ENCODE data around the gene ALDH1A1.

DNA sequence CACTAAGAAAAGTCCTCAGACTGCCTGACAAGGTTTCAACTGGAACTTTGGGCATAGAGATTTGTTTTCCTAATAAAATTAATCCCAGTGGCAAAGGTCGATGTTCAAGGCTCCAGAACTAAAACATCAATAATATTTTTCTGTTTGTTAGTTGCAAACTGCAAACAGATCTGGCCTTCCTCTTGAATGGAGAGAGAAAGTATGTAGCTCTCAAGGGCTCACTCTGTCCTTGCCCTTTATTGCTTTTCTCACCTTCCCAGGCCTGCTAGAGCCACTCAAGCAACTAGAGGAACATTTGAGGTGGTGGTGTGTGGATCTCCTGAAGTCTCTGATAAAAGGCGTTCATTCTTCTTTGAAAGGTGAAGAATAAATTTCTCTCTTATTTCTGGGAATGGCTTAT is 16.6 kb downstream of the ALDH1A1 start:
- TF ChIP-seq POLR2A (IDR thresholded peaks at IDR 0.05): no peak
- TF ChIP-seq, protein P1, sequence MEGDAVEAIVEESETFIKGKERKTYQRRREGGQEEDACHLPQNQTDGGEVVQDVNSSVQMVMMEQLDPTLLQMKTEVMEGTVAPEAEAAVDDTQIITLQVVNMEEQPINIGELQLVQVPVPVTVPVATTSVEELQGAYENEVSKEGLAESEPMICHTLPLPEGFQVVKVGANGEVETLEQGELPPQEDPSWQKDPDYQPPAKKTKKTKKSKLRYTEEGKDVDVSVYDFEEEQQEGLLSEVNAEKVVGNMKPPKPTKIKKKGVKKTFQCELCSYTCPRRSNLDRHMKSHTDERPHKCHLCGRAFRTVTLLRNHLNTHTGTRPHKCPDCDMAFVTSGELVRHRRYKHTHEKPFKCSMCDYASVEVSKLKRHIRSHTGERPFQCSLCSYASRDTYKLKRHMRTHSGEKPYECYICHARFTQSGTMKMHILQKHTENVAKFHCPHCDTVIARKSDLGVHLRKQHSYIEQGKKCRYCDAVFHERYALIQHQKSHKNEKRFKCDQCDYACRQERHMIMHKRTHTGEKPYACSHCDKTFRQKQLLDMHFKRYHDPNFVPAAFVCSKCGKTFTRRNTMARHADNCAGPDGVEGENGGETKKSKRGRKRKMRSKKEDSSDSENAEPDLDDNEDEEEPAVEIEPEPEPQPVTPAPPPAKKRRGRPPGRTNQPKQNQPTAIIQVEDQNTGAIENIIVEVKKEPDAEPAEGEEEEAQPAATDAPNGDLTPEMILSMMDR (IDR thresholded peaks at IDR 0.05): no peak
